Effector memory CD4-positive, alpha-beta T cell (primary cell): Measurements from ENCODE around the gene PLXNA4.

Experiments
- DNase-seq, 3 donors: peaks; one replicate each; pipeline ENCODE4 v3.0.0-alpha.2; 2020
- H3K27ac ChIP-seq: 2 replicates; pipeline ENCODE4 v1.7.0; 2013; ENCODE audit warnings: mild to moderate bottlenecking, low read length, moderate library complexity; ENCODE audit not compliant: insufficient read depth, poor library complexity, severe bottlenecking
- H3K27me3 ChIP-seq: replicated peaks from 2 replicates; pipeline ENCODE4 v1.7.0; 2013; ENCODE audit warnings: mild to moderate bottlenecking, low read length; ENCODE audit not compliant: insufficient read depth, control insufficient read depth, poor library complexity, severe bottlenecking
- H3K36me3 ChIP-seq: 2 replicates; pipeline ENCODE4 v1.7.0; 2013; ENCODE audit warnings: mild to moderate bottlenecking, low read length, moderate library complexity; ENCODE audit not compliant: control insufficient read depth, insufficient read depth
- H3K4me1 ChIP-seq: 2 replicates; pipeline ENCODE4 v1.7.0; 2013; ENCODE audit warnings: low read length, mild to moderate bottlenecking; ENCODE audit not compliant: control insufficient read depth, insufficient read depth, poor library complexity, severe bottlenecking
- H3K4me3 ChIP-seq: 2 replicates; pipeline ENCODE4 v1.7.0; 2013; ENCODE audit warnings: low read length, low read depth, mild to moderate bottlenecking; ENCODE audit not compliant: insufficient read depth, poor library complexity, severe bottlenecking
- H3K9me3 ChIP-seq: 2 replicates; pipeline ENCODE4 v1.7.0; 2013; ENCODE audit warnings: mild to moderate bottlenecking, low read length, moderate library complexity; ENCODE audit not compliant: control insufficient read depth

PLXNA4 gene

DNA sequence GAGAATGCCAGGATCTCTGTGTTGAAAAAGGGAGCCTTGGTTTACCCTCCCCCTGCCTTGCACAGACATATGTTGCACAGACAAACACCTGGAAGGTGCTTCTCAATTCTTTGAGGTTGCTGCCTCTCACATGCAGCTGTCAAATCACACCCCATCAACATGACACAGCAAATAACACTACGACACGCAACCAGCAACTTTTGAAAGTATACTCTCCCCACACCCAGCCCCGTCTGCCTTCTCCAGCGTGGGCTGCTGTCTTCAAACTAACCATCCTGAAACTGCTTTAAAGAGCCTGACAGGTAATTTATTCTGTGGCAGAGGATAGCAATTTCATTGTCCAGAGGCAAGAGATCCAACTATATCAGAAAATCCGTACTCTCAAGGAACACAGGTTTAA is 136.1 kb downstream of the PLXNA4 start:
- Histone ChIP-seq H3K4me1 (peaks cover 8% of the 10 kb centered on the region), H3K36me3 (no peaks in the 10 kb centered on the region), H3K27me3 (no peaks in the 10 kb centered on the region), H3K4me3 (no peak overlapping the region), H3K27ac (no peak overlapping the region), H3K9me3 (no peaks in the 10 kb centered on the region)
- no peak for DNase-seq

DNA sequence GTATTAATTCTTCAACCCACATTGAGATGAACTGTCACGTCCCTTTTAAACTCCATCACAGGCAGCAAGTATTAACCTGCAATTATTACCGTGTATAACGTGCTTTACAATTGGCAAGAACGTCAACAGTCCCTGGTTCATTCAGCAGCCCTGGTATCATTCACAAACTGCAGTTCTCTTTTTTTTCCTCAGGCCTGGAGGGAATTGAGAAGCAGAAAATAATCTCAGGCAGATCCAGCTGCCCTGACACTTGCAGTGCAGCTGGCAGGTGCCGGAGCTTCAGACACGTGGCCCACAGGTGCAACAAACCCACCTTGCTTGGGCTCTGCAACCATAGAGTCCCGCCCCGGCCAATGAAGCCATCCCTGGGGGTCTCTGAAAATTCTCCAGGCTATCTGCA is 137.3 kb downstream of the PLXNA4 start:
- DNase-seq, result no peak
- no peaks in the 10 kb centered on the region for H3K36me3 ChIP-seq
- no peaks in the 10 kb centered on the region for H3K9me3 ChIP-seq
- H3K27ac ChIP-seq, result no peak overlapping the region
- no peak overlapping the region for H3K4me3 ChIP-seq
- H3K27me3 ChIP-seq, result no peaks in the 10 kb centered on the region
- H3K4me1 ChIP-seq, result peaks cover 19% of the 10 kb centered on the region

DNA sequence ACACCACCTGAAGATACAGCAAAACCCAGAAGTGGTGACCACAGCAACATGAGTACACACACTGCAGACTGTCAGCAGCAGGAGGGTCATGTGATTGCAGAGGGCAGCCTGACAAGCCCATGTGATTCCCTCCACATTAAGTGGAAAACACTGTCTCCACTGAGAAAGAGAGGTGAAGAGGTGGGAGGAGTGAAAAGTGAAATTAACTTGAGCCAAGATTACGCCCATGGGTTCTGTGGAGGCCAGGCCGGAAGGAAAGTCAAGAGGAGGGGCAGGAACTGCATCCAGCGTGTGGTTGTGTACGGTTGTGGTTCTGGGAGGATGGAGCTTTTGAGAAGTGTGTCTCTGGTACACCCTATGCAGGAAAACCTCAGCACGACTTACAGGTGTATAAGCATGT is 138.5 kb downstream of the PLXNA4 start:
- Histone ChIP-seq H3K27me3 (no peaks in the 10 kb centered on the region), H3K4me1 (peaks cover 26% of the 10 kb centered on the region), H3K4me3 (no peak overlapping the region), H3K36me3 (no peaks in the 10 kb centered on the region), H3K9me3 (no peaks in the 10 kb centered on the region), H3K27ac (no peak overlapping the region)
- no peak for DNase-seq

DNA sequence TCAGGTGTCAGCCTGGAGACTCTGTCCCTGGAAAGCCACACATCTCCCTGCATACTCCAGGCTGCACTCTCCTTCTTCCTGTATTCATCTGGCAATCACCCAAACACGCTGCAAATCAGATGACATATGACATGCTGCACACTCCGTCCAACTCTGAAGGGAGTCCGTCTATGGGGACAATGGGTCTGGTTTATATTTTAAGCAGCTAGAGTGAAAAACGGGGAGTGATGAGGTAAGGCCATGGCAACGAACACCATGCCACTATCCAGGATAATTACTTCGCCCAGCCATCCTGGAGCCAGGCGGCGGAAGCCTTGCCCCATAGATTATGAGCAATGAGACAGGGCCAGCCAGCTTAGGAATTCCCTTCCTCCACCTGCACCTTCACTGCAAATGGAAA is 140.1 kb downstream of the PLXNA4 start:
- Histone ChIP-seq H3K27me3 (no peaks in the 10 kb centered on the region), H3K27ac (no peak overlapping the region), H3K4me3 (no peak overlapping the region), H3K9me3 (no peaks in the 10 kb centered on the region), H3K4me1 (peaks cover 43% of the 10 kb centered on the region), H3K36me3 (no peaks in the 10 kb centered on the region)
- DNase-seq, result no peak

DNA sequence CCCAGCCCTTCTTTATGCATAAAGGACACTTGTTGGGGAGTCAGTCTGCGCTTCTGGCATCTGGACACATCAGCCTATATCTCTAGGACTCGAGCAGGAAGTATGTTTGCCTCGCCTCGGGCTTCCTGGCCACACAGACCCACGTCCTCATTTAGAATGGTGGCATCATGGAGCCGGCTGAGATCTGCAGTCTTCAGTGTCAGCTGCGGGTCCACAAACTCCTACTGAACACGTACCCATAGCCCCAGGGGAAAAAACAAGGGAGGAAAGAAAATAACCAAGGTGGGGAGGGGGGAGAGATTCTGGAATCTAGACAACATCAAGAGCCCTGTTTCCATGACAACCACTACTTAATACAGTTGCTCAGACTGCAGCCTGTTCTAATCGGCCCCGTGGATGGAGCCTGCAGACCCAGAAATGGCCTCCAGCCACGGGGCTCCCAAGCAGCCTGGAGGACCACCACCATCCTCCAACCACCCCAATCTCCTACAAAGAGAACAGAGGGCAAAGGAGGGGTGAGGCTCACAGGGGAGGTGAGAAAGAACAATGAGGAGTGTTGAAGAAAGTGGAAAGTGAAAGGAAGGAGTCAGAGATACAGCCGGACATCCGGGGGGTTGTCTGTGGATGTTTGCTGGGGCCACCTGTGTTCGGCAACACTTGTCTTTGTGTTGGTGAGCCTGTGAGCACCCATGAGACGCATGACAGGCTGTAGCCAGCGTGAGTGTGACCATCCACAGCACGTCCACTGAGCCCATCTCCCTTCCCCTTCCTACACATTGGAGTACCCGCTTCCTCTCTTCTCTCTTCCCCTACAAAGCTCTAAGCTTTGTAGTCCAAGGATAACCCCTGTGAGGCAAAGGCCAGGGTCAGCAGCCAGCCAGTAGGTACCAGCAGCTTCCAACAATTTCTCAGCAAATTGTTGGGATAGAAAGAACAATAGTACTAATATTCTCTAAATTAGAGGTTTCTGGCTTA is 141.0 kb downstream of the PLXNA4 start:
- Histone ChIP-seq H3K27me3 (no peaks in the 10 kb centered on the region), H3K9me3 (no peaks in the 10 kb centered on the region), H3K4me3 (no peak overlapping the region), H3K4me1 (peaks cover 41% of the 10 kb centered on the region), H3K27ac (no peak overlapping the region), H3K36me3 (no peaks in the 10 kb centered on the region)
- no peak for DNase-seq

DNA sequence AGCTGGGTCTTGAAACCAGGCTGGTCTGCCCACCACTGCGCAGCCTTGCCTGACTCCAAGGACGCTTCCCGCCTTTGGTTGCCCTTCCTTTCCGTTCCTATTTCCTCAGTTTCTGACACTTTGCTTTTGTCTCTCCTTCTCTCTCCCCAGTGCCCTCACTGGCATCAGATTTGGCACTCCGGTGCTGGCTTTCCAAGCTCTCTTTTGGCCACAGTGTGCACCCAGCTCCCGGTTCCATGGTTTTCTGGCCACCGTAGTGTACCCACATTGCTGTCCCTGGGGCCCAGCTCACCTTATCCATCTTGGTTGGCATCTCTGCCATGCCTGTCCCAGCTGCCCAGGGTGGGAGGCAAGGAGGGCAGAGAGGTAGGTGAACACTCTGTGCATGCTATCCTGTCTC is 142.2 kb downstream of the PLXNA4 start:
- Histone ChIP-seq H3K4me1 (peaks cover 40% of the 10 kb centered on the region), H3K4me3 (no peak overlapping the region), H3K36me3 (no peaks in the 10 kb centered on the region), H3K9me3 (no peaks in the 10 kb centered on the region), H3K27me3 (no peaks in the 10 kb centered on the region), H3K27ac (no peak overlapping the region)
- no peak for DNase-seq

DNA sequence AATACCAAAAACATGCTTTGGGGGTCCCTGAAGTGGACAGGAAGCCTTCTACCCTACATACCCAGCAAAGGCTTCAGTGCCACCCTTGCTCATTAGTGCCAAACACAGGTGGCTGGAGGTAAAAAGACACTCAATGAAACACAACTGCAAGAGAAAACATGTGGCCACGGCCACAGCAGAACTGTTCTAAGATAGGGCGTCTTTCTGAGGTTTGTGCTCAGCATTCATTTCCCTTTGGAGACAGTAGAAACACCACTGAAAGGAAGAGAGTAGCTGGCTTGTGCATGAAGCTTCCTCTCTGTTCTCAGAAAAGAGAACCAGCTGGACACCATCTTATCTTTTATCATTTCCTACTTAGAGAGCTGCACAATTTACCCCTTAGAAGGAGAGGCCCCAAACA is 143.0 kb downstream of the PLXNA4 start:
- H3K36me3 ChIP-seq, result no peaks in the 10 kb centered on the region
- H3K4me3 ChIP-seq, result no peak overlapping the region
- no peaks in the 10 kb centered on the region for H3K27me3 ChIP-seq
- H3K9me3 ChIP-seq, result no peaks in the 10 kb centered on the region
- H3K4me1 ChIP-seq, result peaks cover 36% of the 10 kb centered on the region
- no peak for DNase-seq
- no peak overlapping the region for H3K27ac ChIP-seq

DNA sequence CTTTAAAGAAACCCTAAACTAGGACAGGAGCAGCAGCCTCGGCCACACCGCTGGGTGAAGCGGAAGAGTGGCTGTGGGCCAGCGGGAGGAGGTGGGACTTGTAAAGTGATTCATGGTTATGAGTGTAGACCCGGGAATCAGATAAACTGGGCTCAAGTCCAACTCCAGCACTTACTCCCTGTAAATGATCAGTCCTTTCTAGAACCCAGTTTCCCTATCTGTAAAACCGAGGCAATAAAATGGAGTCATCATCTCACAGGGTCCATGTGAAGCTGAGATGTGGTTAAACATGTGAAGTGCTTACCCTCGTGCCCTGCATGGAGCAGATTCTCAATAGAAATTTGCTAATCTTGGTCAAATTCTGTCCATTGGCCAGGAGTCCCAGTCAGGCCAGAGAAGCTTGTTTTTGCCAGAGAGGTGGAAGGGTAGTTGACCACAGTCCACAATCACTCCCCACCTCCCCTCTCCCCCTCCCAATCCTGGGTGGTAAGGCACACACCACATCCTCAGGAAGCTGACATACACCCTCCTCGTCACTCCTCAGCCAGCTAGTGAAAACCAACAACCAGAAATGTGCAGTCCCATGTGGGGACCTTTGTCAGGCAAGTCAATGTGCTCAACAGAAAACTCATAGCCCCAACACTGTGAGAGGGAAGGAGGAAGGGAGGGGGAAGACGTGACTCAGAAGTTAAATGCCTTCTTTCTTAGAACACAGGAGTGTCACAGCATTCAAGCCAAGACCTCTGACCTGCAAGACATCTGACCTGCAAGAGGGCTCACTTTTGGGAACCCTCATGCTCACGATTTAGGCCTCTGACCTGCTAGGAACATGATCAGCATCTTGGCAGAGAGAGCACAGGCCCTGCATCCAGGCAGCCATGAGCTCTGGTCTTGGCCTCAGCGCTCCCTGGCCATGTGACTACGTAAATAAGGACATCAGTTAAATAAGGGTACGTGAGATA is 145.1 kb downstream of the PLXNA4 start:
- H3K27ac ChIP-seq, result no peak overlapping the region
- H3K27me3 ChIP-seq, result no peaks in the 10 kb centered on the region
- peak; percentile 16 to 22 (median 17) for DNase-seq
- no peaks in the 10 kb centered on the region for H3K9me3 ChIP-seq
- no peak overlapping the region for H3K4me3 ChIP-seq
- H3K36me3 ChIP-seq, result no peaks in the 10 kb centered on the region
- H3K4me1 ChIP-seq, result peaks cover 35% of the 10 kb centered on the region

DNA sequence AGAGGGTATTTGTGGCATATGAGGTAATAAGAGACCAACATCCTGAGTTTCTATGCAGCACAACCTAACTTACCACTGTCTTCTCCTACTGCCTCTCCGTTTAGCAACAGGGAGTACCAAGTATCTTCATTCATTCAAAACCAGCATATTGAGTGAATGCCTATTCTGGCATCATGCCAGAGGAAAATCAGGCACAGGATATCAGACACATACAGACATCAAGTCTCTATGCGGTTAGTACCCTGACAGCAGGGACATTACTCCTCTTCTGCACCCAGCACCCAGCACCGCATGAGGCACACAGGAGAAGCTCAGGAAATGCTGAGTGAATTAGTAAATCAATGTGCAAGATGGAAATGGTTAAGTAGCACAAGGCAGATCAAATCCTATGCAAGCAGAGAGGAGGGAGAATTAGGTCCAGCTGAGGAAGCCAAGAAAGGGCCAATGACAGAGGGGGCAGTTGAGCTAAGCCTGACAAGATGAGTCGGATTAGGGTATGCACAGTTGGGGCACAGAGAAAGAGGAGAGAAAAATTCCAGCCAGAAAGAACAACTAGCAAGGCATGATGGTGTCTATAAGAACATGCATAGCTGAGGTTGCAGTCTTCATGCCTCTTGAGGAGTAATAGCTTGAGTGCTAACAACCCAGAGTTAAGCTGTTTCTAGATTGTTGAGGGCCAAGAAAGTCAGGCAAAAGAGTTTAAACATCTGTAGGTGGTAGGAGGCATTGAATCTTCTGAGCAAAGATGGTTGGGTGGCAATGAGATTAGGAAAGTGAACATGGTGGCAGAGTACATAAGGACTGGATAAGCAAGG is 146.0 kb downstream of the PLXNA4 start:
- Histone ChIP-seq H3K27me3 (no peaks in the 10 kb centered on the region), H3K9me3 (no peaks in the 10 kb centered on the region), H3K4me1 (peaks cover 39% of the 10 kb centered on the region), H3K27ac (no peak overlapping the region), H3K36me3 (no peaks in the 10 kb centered on the region), H3K4me3 (no peak overlapping the region)
- DNase-seq, result no peak
